Endothelial cell of umbilical vein (primary cell): ENCODE data around the gene ERO1B. TPM values are rescaled to one million over a fixed set of nuclear protein-coding genes. Genes with fewer than 3 reads are reported as not detected.

Experiments
- BruUV-seq: library from RNA; stranded (reverse); fragments of 400-500 nt; replicated peaks from 2 replicates; lab custom pipeline; 2021; lab: Mats Ljungman, UMichigan
- CTCF ChIA-PET: fragments of 300-600, 350-600 bp; sonication (Branson Sonifier 250); formaldehyde crosslinking; loops from one replicate; lab custom pipeline; 2021; ENCODE audit warnings: antibody characterized with exemption, inconsistent platforms; lab: Charles Lee
- POLR2A ChIA-PET: fragments of 300-600, 350-600 bp; sonication (Branson Sonifier 250); formaldehyde crosslinking; loops from one replicate; lab custom pipeline; 2021; ENCODE audit warnings: antibody characterized with exemption, inconsistent platforms; lab: Charles Lee
- DNase-seq: peaks from one replicate; pipeline ENCODE4 v3.0.0-alpha.2; 2011; ENCODE audit warnings: low read depth, low spot score
- FAIRE-seq: peaks from 2 replicates; lab custom pipeline; 2011; peaks lifted over from hg19 to GRCh38; lab: Jason Lieb, UNC
- H2AFZ ChIP-seq: 2 replicates; pipeline ENCODE4 v1.6.0; 2012; ENCODE audit warnings: low read depth, low read length, control low read depth, inconsistent platforms
- H3K27ac ChIP-seq: 2 replicates; pipeline ENCODE4 v1.5.1; 2011; ENCODE audit warnings: low read depth, mild to moderate bottlenecking, control low read depth, low read length, moderate library complexity; ENCODE audit not compliant: insufficient read depth
- H3K27me3 ChIP-seq, 2 experiments: 2 replicates each; pipeline versions ENCODE4 v1.6.0 to v1.6.1; 2011; ENCODE audit warnings: low read length in 2 of 2, mixed read lengths in 1 of 2; ENCODE audit not compliant: control insufficient read depth in 2 of 2, insufficient read depth in 2 of 2
- H3K36me3 ChIP-seq, 2 experiments: 2 replicates in 1 of 2; 3 replicates in 1 of 2; pipeline ENCODE4 v1.5.1; 2011; ENCODE audit warnings: low read length in 2 of 2, mild to moderate bottlenecking in 1 of 2, moderate library complexity in 1 of 2; ENCODE audit not compliant: control insufficient read depth in 2 of 2, insufficient read depth in 2 of 2; ENCODE audit errors: extremely low read depth in 1 of 2
- H3K4me1 ChIP-seq: 3 replicates; pipeline ENCODE4 v1.5.1; 2011; ENCODE audit warnings: mild to moderate bottlenecking, low read length; ENCODE audit not compliant: control insufficient read depth, insufficient read depth; ENCODE audit errors: extremely low read depth
- H3K4me2 ChIP-seq: 2 replicates; pipeline ENCODE4 v1.6.1; 2011; ENCODE audit warnings: low read length, control low read depth, mixed read lengths; ENCODE audit not compliant: insufficient read depth
- H3K4me3 ChIP-seq, 3 experiments: fragments of 200-600 bp in 1 of 3; sonication (generic), shearing (Covaris generic) in 1 of 3; replicated peaks in 1 of 3; 2 replicates each; pipeline ENCODE4 v1.5.1; 2011 to 2016; ENCODE audit warnings: control low read depth in 3 of 3, low read length in 3 of 3, mild to moderate bottlenecking in 2 of 3, inconsistent platforms in 1 of 3, low read depth in 1 of 3, moderate library complexity in 1 of 3; ENCODE audit not compliant: insufficient read depth in 1 of 3
- H3K79me2 ChIP-seq: 2 replicates; pipeline ENCODE4 v1.6.0; 2012; ENCODE audit warnings: low read length, inconsistent platforms; ENCODE audit not compliant: control insufficient read depth, insufficient read depth
- H3K9ac ChIP-seq: replicated peaks from 2 replicates; pipeline ENCODE3; 2011; ENCODE audit warnings: low read length, control low read depth; ENCODE audit not compliant: insufficient read depth; ENCODE audit errors: extremely low read depth
- H3K9me1 ChIP-seq: replicated peaks from 3 replicates; pipeline ENCODE4 v1.6.0; 2011; ENCODE audit warnings: mild to moderate bottlenecking, low read length; ENCODE audit not compliant: control insufficient read depth, insufficient read depth; ENCODE audit errors: extremely low read depth
- H3K9me3 ChIP-seq: replicated peaks from 2 replicates; pipeline ENCODE4 v1.5.1; 2012; ENCODE audit warnings: low read length, inconsistent platforms; ENCODE audit not compliant: control insufficient read depth, insufficient read depth
- H4K20me1 ChIP-seq: replicated peaks from 2 replicates; pipeline ENCODE3; 2011; ENCODE audit warnings: mild to moderate bottlenecking, low read length; ENCODE audit not compliant: control insufficient read depth, insufficient read depth; ENCODE audit errors: extremely low read depth
- EZH2 ChIP-seq: IDR thresholded peaks from 2 replicates; pipeline ENCODE4 v1.6.1; 2012; ENCODE audit warnings: borderline replicate concordance, low read depth, mild to moderate bottlenecking, moderate library complexity, low read length, inconsistent platforms; ENCODE audit not compliant: severe bottlenecking
- FOS ChIP-seq: IDR thresholded peaks from 2 replicates; pipeline ENCODE4 v1.6.1; 2011; ENCODE audit warnings: mild to moderate bottlenecking, low read length, moderate library complexity, borderline replicate concordance; ENCODE audit not compliant: insufficient read depth
- GATA2 ChIP-seq: IDR thresholded peaks from 2 replicates; pipeline ENCODE4 v1.7.0; 2011; ENCODE audit warnings: low read depth, mild to moderate bottlenecking, moderate library complexity, mixed read lengths, low read length; ENCODE audit not compliant: insufficient read length, insufficient read depth
- JUN ChIP-seq: IDR thresholded peaks from 2 replicates; pipeline ENCODE4 v1.6.1; 2011; ENCODE audit warnings: borderline replicate concordance, low read depth; ENCODE audit not compliant: insufficient read length, insufficient read depth
- MYC ChIP-seq: IDR thresholded peaks from one replicate; pipeline ENCODE4 v1.6.1; 2011; ENCODE audit warnings: mild to moderate bottlenecking, low read depth, low read length
- POLR2A ChIP-seq: IDR thresholded peaks from 2 replicates; pipeline ENCODE4 v1.6.1; 2012; ENCODE audit warnings: low read depth, mild to moderate bottlenecking, control low read depth, low read length
- POLR2AphosphoS5 ChIP-seq: IDR thresholded peaks from 2 replicates; pipeline ENCODE4 v1.6.1; 2012; ENCODE audit warnings: low read depth, mild to moderate bottlenecking, control low read depth, low read length, moderate library complexity; ENCODE audit not compliant: insufficient read depth
- dilution Hi-C: fragments of 300-500 bp; cut with MboI; formaldehyde crosslinking; loops from one replicate; pipeline ENCODE4 v1.15.0; 2019; ENCODE audit warnings: low sequenced_read_pairs; ENCODE audit not compliant: extremely low pct_ligation_motif_present
- intact Hi-C: fragments of 100-400 bp; cut with micrococcal nuclease; formaldehyde crosslinking; loops from one replicate; pipeline ENCODE4 v1.10.0; 2022
- polyA plus RNA-seq, 4 experiments: library from polyadenylated mRNA; depleted of rRNA in 3 of 4; stranded (reverse) in 3 of 4; unstranded in 1 of 4; fragments of >200 nt; gene quantifications; 2 replicates each; pipeline versions ENCODE4 v1.2.1 to v1.2.3, GENCODE V29; 2011 to 2012; ENCODE audit warnings: missing spikeins in 1 of 4
- total RNA-seq: library from RNA; stranded (reverse); gene quantifications from 2 replicates; pipeline ENCODE4 v1.2.3, GENCODE V29; 2021
- TF ChIP-seq, protein P1 (sequence below), 2 donors: IDR thresholded peaks; 1 replicate in 1 of 2; 2 replicates in 1 of 2; pipeline ENCODE4 v1.5.1; 2011; ENCODE audit warnings: low read length in 2 of 2, mild to moderate bottlenecking in 2 of 2, moderate library complexity in 2 of 2, control low read depth in 1 of 2, inconsistent platforms in 1 of 2, low read depth in 1 of 2; ENCODE audit not compliant: insufficient read depth in 1 of 2; ENCODE audit errors: extremely low read depth in 1 of 2
- TF ChIP-seq, protein P2 (sequence below): IDR thresholded peaks from 2 replicates; pipeline ENCODE4 v1.6.1; 2011; ENCODE audit not compliant: insufficient read depth, insufficient read length

ERO1B gene
- total and polyA plus RNA-seq, 2 donors (not counting 3 experiments of a cell fraction or from before 2014, with no cell fraction given): 1.9 to 3.6 TPM

DNA sequence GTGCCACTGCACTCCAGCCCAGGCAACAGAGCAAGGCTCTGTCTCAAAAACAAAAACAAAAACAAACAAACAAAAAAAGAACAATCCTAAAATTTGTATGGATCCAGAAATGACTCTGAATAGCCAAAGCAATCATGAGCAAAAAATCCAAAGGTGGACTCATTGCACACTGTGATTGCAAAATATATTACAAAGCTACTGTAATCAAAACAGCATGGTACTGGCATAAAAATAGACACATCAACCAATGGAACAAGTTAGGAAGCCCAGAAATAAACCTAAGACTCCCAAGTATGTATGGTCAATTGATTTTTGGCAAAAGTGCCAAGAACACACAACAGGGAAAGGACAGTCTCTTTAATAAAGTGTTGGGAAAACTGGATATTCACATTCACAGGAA lies 19.9 kb downstream of the ERO1B start:
- Histone ChIP-seq H3K4me2 (no peak overlapping the region), H3K79me2 (no peaks in the 10 kb centered on the region), H3K27ac (no peak overlapping the region), H3K27me3 (no peaks in the 10 kb centered on the region), H3K9me1 (no peaks in the 10 kb centered on the region), H3K36me3 (no peaks in the 10 kb centered on the region), H3K4me3 (no peak overlapping the region), H4K20me1 (no peaks in the 10 kb centered on the region), H2AFZ (no peak overlapping the region), H3K9ac (no peak overlapping the region), H3K4me1 (no peaks in the 10 kb centered on the region), H3K9me3 (no peaks in the 10 kb centered on the region)
- intact Hi-C loops: no loop called here
- ChIA-PET CTCF (no interaction called here), POLR2A (no interaction called here)
- DNase-seq: no peak
- no peak for TF ChIP-seq POLR2AphosphoS5
- TF ChIP-seq FOS: no peak
- TF ChIP-seq, protein P1, sequence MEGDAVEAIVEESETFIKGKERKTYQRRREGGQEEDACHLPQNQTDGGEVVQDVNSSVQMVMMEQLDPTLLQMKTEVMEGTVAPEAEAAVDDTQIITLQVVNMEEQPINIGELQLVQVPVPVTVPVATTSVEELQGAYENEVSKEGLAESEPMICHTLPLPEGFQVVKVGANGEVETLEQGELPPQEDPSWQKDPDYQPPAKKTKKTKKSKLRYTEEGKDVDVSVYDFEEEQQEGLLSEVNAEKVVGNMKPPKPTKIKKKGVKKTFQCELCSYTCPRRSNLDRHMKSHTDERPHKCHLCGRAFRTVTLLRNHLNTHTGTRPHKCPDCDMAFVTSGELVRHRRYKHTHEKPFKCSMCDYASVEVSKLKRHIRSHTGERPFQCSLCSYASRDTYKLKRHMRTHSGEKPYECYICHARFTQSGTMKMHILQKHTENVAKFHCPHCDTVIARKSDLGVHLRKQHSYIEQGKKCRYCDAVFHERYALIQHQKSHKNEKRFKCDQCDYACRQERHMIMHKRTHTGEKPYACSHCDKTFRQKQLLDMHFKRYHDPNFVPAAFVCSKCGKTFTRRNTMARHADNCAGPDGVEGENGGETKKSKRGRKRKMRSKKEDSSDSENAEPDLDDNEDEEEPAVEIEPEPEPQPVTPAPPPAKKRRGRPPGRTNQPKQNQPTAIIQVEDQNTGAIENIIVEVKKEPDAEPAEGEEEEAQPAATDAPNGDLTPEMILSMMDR (IDR thresholded peaks at IDR 0.05; ENCODE audit: extremely low read depth in 1 of 2, insufficient read depth in 1 of 2, low read depth in 1 of 2, low read length in 2 of 2): no peak
- no peak for TF ChIP-seq GATA2
- TF ChIP-seq MYC: no peak
- no peak for TF ChIP-seq EZH2
- no peak for TF ChIP-seq JUN
- TF ChIP-seq POLR2A: no peak
- TF ChIP-seq, protein P2, sequence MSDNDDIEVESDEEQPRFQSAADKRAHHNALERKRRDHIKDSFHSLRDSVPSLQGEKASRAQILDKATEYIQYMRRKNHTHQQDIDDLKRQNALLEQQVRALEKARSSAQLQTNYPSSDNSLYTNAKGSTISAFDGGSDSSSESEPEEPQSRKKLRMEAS: no peak
- dilution Hi-C loops: no loop called here
- FAIRE-seq: no peak
- no TSS peak for BruUV-seq
